Esophagus squamous epithelium (tissue), 4 donors: ENCODE results near the gene KLF11.

Experiments used
- CTCF ChIP-seq, 6 experiments: fragments of 450-650 bp in 4 of 6; fragments of 200-600 bp in 2 of 6; sonication (generic) in 2 of 6; IDR thresholded peaks; one replicate each; pipeline ENCODE4 v1.5.1; 2016 to 2019; ENCODE audit warnings: antibody characterized with exemption in 6 of 6, mild to moderate bottlenecking in 4 of 6, moderate library complexity in 4 of 6
- POLR2A ChIP-seq, 4 donors: fragments of 450-650 bp; IDR thresholded peaks; one replicate each; pipeline ENCODE4 v1.6.1; 2017; ENCODE audit warnings: antibody characterized with exemption in 4 of 4, mild to moderate bottlenecking in 4 of 4, moderate library complexity in 3 of 4

DNA sequence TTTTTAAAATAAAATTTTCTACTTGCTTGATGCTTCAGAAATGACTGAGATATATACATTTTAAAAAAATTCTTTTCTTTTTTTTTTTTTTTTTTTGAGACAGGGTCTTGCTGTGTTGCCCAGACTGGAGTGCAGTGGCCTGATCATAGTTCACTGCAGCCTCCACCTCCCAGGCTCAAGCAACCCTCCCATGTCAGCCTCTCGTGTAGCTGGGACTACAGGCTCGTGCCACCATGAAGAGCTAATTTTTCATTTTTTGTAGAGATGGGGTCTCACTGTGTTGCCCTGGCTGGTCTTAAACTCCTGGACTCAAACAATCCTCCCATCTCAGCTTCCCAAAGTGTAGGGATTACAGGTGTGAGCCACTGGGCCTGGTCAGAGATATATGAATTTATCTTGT is 24.0 kb downstream of the KLF11 start:
- TF ChIP-seq CTCF (IDR thresholded peaks at IDR 0.05) (no peak), POLR2A (IDR thresholded peaks at IDR 0.05) (no peak)
